ENCODE data around the gene ZSWIM1. TPM values are rescaled to one million over a fixed set of nuclear protein-coding genes. Genes with fewer than 3 reads are reported as not detected.

Gene ZSWIM1
- total and polyA plus RNA-seq, 2 of the 13 experiments (the other 11 are each of a cell fraction or from before 2014, with no cell fraction given) = 9.5 to 11.7 TPM

DNA sequence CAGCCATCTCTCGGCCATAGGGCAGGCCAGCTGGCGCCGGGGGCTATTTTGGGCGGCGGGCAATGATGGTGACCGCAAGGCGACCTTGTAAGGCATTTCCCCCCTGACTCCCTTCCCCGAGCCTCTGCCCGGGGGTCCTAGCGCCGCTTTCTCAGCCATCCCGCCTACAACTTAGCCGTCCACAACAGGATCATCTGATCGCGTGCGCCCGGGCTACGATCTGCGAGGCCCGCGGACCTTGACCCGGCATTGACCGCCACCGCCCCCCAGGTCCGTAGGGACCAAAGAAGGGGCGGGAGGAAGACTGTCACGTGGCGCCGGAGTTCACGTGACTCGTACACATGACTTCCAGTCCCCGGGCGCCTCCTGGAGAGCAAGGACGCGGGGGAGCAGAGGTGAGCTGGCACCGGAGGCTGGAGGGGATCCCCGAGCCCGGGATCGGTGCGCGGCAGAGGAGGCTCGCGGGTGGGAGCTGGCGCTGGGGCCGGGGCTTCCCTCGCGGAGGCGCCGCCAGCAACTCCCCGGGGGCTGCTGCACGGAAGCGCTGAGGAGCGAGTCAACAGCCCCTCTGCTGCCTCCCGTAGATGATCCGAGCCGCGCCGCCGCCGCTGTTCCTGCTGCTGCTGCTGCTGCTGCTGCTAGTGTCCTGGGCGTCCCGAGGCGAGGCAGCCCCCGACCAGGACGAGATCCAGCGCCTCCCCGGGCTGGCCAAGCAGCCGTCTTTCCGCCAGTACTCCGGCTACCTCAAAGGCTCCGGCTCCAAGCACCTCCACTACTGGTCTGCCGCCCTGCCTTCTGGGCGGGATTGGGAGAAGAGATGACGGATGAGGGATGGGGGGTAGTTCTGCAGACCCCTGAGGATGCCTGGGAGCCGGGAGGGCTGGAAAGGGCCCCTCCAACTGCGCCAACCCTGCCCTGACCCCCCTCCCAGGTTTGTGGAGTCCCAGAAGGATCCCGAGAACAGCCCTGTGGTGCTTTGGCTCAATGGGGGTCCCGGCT, 10.3 kb downstream of the ZSWIM1 start, which contains the start of the genes CTSA and NEURL2 (continued):
- TF ChIP-seq NPAS2 (CRISPR knock-in tag; IDR thresholded peaks at IDR 0.05; ENCODE audit: borderline replicate concordance) (peak; percentile 96; the same call in 1 of the 2 replicates), PAX8 (CRISPR knock-in tag; IDR thresholded peaks at IDR 0.05; ENCODE audit: borderline replicate concordance) (peak; percentile 97), ASH2L (IDR thresholded peaks at IDR 0.05; ENCODE audit: insufficient read length, low read depth, low read length) (peak; percentile 75), STAG1 (CRISPR knock-in tag; IDR thresholded peaks at IDR 0.05) (peak; percentile 55), ZNF20 (CRISPR knock-in tag; IDR thresholded peaks at IDR 0.05) (peak; percentile 94), NFRKB (IDR thresholded peaks at IDR 0.05) (peak; percentile 70; the same call in 1 of the 2 replicates), RAD51 (IDR thresholded peaks at IDR 0.05; ENCODE audit: borderline replicate concordance) (peak; percentile 100), NFIC (IDR thresholded peaks at IDR 0.05; ENCODE audit: low read length) (peak; percentile 99), HOXA5 (CRISPR knock-in tag; IDR thresholded peaks at IDR 0.05) (peak; percentile 98), ZNF619 (CRISPR knock-in tag; IDR thresholded peaks at IDR 0.05) (peak; percentile 98), SYNCRIP (IDR thresholded peaks at IDR 0.05; ENCODE audit: insufficient read depth, low read depth, low read length) (no peak), EEA1 (CRISPR knock-in tag; IDR thresholded peaks at IDR 0.05; ENCODE audit: borderline replicate concordance) (no peak; the same call in 1 of the 2 replicates), TAF15 (IDR thresholded peaks at IDR 0.05; ENCODE audit: low read depth, low read length, poor library complexity, severe bottlenecking) (peak; percentile 32)
- TF ChIP-seq, protein P1, sequence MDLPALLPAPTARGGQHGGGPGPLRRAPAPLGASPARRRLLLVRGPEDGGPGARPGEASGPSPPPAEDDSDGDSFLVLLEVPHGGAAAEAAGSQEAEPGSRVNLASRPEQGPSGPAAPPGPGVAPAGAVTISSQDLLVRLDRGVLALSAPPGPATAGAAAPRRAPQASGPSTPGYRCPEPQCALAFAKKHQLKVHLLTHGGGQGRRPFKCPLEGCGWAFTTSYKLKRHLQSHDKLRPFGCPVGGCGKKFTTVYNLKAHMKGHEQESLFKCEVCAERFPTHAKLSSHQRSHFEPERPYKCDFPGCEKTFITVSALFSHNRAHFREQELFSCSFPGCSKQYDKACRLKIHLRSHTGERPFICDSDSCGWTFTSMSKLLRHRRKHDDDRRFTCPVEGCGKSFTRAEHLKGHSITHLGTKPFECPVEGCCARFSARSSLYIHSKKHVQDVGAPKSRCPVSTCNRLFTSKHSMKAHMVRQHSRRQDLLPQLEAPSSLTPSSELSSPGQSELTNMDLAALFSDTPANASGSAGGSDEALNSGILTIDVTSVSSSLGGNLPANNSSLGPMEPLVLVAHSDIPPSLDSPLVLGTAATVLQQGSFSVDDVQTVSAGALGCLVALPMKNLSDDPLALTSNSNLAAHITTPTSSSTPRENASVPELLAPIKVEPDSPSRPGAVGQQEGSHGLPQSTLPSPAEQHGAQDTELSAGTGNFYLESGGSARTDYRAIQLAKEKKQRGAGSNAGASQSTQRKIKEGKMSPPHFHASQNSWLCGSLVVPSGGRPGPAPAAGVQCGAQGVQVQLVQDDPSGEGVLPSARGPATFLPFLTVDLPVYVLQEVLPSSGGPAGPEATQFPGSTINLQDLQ (CRISPR knock-in tag; IDR thresholded peaks at IDR 0.05) = peak; percentile 97
- TF ChIP-seq, protein P2, sequence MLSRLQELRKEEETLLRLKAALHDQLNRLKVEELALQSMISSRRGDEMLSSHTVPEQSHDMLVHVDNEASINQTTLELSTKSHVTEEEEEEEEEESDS (CRISPR knock-in tag; IDR thresholded peaks at IDR 0.05; ENCODE audit: borderline replicate concordance) = peak; percentile 98
- TF ChIP-seq, protein P3, sequence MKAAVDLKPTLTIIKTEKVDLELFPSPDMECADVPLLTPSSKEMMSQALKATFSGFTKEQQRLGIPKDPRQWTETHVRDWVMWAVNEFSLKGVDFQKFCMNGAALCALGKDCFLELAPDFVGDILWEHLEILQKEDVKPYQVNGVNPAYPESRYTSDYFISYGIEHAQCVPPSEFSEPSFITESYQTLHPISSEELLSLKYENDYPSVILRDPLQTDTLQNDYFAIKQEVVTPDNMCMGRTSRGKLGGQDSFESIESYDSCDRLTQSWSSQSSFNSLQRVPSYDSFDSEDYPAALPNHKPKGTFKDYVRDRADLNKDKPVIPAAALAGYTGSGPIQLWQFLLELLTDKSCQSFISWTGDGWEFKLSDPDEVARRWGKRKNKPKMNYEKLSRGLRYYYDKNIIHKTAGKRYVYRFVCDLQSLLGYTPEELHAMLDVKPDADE (CRISPR knock-in tag; IDR thresholded peaks at IDR 0.05) = peak; percentile 96; the same call in 1 of the 2 replicates
- TF ChIP-seq, protein P4, sequence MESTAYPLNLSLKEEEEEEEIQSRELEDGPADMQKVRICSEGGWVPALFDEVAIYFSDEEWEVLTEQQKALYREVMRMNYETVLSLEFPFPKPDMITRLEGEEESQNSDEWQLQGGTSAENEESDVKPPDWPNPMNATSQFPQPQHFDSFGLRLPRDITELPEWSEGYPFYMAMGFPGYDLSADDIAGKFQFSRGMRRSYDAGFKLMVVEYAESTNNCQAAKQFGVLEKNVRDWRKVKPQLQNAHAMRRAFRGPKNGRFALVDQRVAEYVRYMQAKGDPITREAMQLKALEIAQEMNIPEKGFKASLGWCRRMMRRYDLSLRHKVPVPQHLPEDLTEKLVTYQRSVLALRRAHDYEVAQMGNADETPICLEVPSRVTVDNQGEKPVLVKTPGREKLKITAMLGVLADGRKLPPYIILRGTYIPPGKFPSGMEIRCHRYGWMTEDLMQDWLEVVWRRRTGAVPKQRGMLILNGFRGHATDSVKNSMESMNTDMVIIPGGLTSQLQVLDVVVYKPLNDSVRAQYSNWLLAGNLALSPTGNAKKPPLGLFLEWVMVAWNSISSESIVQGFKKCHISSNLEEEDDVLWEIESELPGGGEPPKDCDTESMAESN (CRISPR knock-in tag; conservative IDR thresholded peaks at IDR 0.05) = peak; percentile 100
- TF ChIP-seq, protein P5, sequence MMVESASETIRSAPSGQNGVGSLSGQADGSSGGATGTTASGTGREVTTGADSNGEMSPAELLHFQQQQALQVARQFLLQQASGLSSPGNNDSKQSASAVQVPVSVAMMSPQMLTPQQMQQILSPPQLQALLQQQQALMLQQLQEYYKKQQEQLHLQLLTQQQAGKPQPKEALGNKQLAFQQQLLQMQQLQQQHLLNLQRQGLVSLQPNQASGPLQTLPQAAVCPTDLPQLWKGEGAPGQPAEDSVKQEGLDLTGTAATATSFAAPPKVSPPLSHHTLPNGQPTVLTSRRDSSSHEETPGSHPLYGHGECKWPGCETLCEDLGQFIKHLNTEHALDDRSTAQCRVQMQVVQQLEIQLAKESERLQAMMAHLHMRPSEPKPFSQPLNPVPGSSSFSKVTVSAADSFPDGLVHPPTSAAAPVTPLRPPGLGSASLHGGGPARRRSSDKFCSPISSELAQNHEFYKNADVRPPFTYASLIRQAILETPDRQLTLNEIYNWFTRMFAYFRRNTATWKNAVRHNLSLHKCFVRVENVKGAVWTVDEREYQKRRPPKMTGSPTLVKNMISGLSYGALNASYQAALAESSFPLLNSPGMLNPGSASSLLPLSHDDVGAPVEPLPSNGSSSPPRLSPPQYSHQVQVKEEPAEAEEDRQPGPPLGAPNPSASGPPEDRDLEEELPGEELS (CRISPR knock-in tag; IDR thresholded peaks at IDR 0.05) = peak; percentile 92
- TF ChIP-seq, protein P6, sequence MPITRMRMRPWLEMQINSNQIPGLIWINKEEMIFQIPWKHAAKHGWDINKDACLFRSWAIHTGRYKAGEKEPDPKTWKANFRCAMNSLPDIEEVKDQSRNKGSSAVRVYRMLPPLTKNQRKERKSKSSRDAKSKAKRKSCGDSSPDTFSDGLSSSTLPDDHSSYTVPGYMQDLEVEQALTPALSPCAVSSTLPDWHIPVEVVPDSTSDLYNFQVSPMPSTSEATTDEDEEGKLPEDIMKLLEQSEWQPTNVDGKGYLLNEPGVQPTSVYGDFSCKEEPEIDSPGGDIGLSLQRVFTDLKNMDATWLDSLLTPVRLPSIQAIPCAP (CRISPR knock-in tag; IDR thresholded peaks at IDR 0.05; ENCODE audit: low read depth) = peak; percentile 93
